Measurements from ENCODE around the gene CMC2.

CMC2 gene

DNA sequence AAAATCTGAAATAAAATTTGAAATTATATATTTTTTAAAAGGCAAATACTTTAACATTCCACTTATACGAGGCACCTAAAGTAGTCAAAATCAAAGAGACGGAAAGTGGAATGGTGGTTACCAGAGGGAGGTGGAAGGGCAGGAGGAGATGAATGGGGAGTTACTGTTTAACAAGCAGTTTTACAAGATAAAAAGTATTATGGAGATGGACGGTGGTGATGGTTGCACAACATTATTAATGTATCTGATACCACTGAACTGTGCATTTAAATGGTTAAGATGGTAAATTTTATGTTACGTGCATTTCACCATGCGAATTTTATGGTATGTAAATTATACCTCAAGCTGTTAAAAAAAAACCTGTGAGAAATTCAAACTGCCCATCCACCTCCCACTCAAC is 5.4 kb downstream of the CMC2 start:
- Histone ChIP-seq H3K27ac (ENCODE audit: low read depth, low read length) (no peak overlapping the region), H3K36me3 (ENCODE audit: control insufficient read depth, insufficient read depth, low read length) (no peaks in the 10 kb centered on the region), H3K9me3 (ENCODE audit: control insufficient read depth, insufficient read depth, low read depth, low read length) (no peaks in the 10 kb centered on the region), H3K27me3 (ENCODE audit: control insufficient read depth, insufficient read depth, low read length) (no peaks in the 10 kb centered on the region), H3K9ac (ENCODE audit: low read length) (no peak overlapping the region), H3K4me1 (ENCODE audit: control insufficient read depth, insufficient read depth, low read length) (peaks cover 3% of the 10 kb centered on the region; the same call in 1 of the 2 replicates), H3K4me3 (ENCODE audit: low read depth, low read length) (no peak overlapping the region)

DNA sequence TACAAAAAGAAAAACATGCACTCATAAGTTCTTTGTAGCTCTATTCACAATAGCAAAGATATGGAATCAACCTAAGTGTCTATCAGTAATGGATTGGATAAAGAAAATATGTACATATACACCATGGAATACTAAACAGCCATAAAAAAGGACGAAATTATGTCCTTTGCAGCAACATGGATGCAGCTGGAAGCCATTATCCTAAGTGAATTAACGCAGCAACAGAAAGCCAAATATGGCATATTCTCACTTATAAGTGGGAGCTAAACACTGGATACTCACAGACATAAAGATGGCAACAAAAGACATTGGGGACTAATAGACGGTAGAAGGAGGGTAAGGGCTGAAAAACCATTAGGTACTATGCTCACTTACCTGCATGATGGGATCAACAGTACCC is 5.8 kb downstream of the CMC2 start:
- Histone ChIP-seq H3K27me3 (ENCODE audit: control insufficient read depth, insufficient read depth, low read length) (no peaks in the 10 kb centered on the region), H3K27ac (ENCODE audit: low read depth, low read length) (no peak overlapping the region), H3K4me3 (ENCODE audit: low read depth, low read length) (no peak overlapping the region), H3K36me3 (ENCODE audit: control insufficient read depth, insufficient read depth, low read length) (no peaks in the 10 kb centered on the region), H3K9ac (ENCODE audit: low read length) (no peak overlapping the region), H3K9me3 (ENCODE audit: control insufficient read depth, insufficient read depth, low read depth, low read length) (no peaks in the 10 kb centered on the region), H3K4me1 (ENCODE audit: control insufficient read depth, insufficient read depth, low read length) (peaks cover 3% of the 10 kb centered on the region; the same call in 1 of the 2 replicates)

DNA sequence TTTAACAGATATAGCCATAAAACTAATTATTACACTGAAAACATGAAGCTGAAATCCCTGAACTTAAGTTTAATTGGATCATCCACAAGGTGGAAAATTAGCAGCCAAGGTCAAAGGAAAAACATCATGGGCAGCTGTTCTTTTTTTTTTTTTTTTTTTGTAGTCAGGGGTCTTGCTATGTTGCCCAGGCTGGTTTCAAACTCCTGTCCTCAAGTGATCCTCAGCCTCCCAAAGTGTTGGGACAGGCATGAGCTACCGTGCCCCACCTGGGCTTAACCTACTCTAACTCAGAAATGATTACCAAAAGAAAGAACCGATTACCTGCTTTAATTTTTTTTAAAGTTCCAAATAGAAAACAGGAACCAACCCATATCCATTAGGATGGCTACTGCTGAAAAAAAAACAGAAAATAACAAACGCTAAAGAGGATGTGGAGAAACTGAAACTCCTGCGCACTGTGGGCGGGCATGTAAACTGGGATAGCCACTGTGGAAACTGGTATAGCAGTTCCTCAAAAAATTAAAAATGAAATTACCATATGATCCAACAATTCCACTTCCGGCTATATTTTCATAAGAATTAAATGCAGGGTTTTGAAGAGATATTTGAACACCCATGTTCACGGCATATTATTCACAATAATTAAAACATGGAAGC is 8.6 kb downstream of the CMC2 start:
- Histone ChIP-seq H3K9ac (ENCODE audit: low read length) (no peak overlapping the region), H3K9me3 (ENCODE audit: control insufficient read depth, insufficient read depth, low read depth, low read length) (no peaks in the 10 kb centered on the region), H3K27ac (ENCODE audit: low read depth, low read length) (no peak overlapping the region), H3K27me3 (ENCODE audit: control insufficient read depth, insufficient read depth, low read length) (no peaks in the 10 kb centered on the region), H3K4me1 (ENCODE audit: control insufficient read depth, insufficient read depth, low read length) (no peaks in the 10 kb centered on the region; the same call in 1 of the 2 replicates), H3K36me3 (ENCODE audit: control insufficient read depth, insufficient read depth, low read length) (no peaks in the 10 kb centered on the region), H3K4me3 (ENCODE audit: low read depth, low read length) (no peak overlapping the region)

DNA sequence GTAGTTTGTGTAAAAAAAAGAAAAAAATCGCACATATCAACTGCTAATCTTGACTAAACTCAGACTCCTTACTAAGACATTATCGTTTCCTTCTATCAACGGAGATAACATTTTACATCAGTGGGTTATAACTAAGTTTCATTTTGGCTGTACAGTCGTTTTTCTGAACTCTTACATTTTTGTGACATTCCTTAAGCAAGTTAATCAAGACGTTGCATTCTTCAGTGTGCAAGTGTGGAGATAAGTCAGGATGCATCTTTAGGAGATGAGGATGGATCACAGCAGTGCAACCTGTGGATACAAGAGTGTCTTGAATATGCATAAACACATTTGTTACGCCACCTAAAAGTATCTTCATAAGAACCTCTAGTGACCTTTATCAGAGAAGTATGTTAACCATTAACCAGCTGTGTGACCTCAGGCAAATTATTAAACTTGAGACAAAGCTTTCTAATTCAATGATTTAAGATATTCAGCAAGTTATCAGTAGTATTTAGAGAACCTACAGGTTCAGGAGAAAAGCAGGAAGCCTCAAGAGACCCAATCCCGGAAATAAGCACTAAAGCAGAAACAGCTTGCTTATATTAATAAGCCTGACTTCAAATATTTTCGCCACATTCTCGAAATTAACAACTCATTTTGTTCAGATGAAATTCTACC is 9.4 kb downstream of the CMC2 start:
- no peak overlapping the region for H3K4me3 ChIP-seq (ENCODE audit: low read depth, low read length)
- H3K36me3 ChIP-seq (ENCODE audit: control insufficient read depth, insufficient read depth, low read length), result no peaks in the 10 kb centered on the region
- no peak overlapping the region for H3K9ac ChIP-seq (ENCODE audit: low read length)
- no peaks in the 10 kb centered on the region for H3K9me3 ChIP-seq (ENCODE audit: control insufficient read depth, insufficient read depth, low read depth, low read length)
- no peaks in the 10 kb centered on the region for H3K27me3 ChIP-seq (ENCODE audit: control insufficient read depth, insufficient read depth, low read length)
- no peak overlapping the region for H3K27ac ChIP-seq (ENCODE audit: low read depth, low read length)
- H3K4me1 ChIP-seq (ENCODE audit: control insufficient read depth, insufficient read depth, low read length), result no peaks in the 10 kb centered on the region; the same call in 1 of the 2 replicates

DNA sequence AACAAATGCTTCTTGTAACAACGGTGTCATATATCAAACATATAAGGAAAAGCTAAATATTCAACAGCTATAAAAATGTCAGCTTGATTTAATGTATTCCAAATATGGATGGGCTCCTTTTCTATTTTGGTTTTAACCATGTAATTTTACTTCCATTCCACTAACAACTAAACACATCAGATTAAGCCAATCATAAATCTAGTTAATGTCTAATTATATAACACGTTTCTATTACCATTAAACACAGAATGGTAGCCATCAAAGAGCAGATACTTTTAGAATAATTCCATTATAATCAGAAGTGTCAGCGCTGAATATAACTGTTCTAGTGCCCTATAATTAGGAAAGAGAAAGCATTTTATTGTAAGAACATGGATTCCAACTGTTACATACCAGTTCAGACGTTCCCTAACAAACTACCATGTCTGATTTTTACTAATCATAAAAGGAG is 10.0 kb downstream of the CMC2 start:
- Histone ChIP-seq H3K9ac (ENCODE audit: low read length) (no peak overlapping the region), H3K4me1 (ENCODE audit: control insufficient read depth, insufficient read depth, low read length) (no peaks in the 10 kb centered on the region; the same call in 1 of the 2 replicates), H3K27me3 (ENCODE audit: control insufficient read depth, insufficient read depth, low read length) (no peaks in the 10 kb centered on the region), H3K4me3 (ENCODE audit: low read depth, low read length) (no peak overlapping the region), H3K27ac (ENCODE audit: low read depth, low read length) (no peak overlapping the region), H3K9me3 (ENCODE audit: control insufficient read depth, insufficient read depth, low read depth, low read length) (no peaks in the 10 kb centered on the region), H3K36me3 (ENCODE audit: control insufficient read depth, insufficient read depth, low read length) (peaks cover 2% of the 10 kb centered on the region; the same call in 1 of the 2 replicates)

DNA sequence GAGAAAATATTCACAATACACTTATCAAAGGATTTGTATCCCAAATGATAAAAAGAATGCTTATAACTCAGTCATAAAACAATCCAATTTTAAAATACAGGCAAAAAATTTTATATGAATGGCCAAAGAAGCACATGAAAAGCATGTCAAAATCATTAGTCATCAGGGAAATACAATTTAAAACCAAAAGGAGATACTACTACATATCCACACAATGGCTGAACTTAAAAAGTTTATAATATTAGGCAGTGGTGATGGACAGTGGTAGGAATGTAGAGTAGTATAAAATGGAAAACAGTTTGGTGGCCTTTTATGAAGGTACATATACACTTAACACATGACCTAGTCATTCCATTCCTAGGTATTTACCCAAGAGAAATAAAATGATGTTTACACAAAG is 12.2 kb downstream of the CMC2 start:
- Histone ChIP-seq H3K9ac (ENCODE audit: low read length) (no peak overlapping the region), H3K4me1 (ENCODE audit: control insufficient read depth, insufficient read depth, low read length) (no peaks in the 10 kb centered on the region; the same call in 1 of the 2 replicates), H3K4me3 (ENCODE audit: low read depth, low read length) (no peak overlapping the region), H3K9me3 (ENCODE audit: control insufficient read depth, insufficient read depth, low read depth, low read length) (no peaks in the 10 kb centered on the region), H3K27ac (ENCODE audit: low read depth, low read length) (no peak overlapping the region), H3K27me3 (ENCODE audit: control insufficient read depth, insufficient read depth, low read length) (no peaks in the 10 kb centered on the region), H3K36me3 (ENCODE audit: control insufficient read depth, insufficient read depth, low read length) (peaks cover 9% of the 10 kb centered on the region)

DNA sequence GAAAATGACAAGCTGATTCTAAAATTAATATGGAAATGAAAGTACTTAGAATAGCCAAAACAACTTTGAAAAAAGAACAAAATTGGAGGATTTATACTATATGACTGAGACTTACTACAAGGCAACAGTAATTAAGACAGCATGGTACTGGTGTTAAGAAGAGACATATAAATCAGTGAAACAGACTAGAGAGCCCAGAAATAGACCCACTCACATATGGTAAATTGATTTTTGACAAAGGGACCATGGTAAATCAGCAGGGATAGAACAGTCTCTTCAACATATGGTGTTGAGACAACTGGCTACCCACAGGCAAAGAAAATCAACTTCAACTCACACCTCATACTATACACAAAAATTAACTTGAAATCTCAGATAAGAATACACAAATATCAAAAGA is 12.9 kb downstream of the CMC2 start:
- Histone ChIP-seq H3K27ac (ENCODE audit: low read depth, low read length) (peak overlapping the region; percentile 39; the same call in 1 of the 2 replicates), H3K9me3 (ENCODE audit: control insufficient read depth, insufficient read depth, low read depth, low read length) (no peaks in the 10 kb centered on the region), H3K27me3 (ENCODE audit: control insufficient read depth, insufficient read depth, low read length) (no peaks in the 10 kb centered on the region), H3K4me3 (ENCODE audit: low read depth, low read length) (no peak overlapping the region), H3K4me1 (ENCODE audit: control insufficient read depth, insufficient read depth, low read length) (peaks cover 1% of the 10 kb centered on the region; the same call in 1 of the 2 replicates), H3K36me3 (ENCODE audit: control insufficient read depth, insufficient read depth, low read length) (peaks cover 9% of the 10 kb centered on the region), H3K9ac (ENCODE audit: low read length) (no peak overlapping the region)

DNA sequence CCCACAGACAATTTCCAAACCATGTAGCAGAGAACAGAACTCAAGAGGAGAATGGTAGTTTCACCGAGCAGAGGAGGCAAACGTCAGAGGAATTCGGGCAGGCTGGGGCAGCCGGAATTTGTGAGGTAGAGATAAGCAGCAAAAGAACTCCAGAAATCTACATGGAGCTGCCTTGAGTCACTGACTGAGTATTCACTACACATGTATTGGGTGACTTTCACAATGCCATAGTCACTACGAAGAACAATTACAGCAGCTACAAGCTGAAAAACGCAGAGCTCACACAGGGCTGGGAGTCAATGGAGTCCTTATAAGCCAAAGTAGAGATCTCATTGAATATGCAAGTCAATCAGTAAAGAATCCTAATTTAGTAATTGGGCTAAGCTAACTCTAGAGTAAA is 13.4 kb downstream of the CMC2 start:
- Histone ChIP-seq H3K36me3 (ENCODE audit: control insufficient read depth, insufficient read depth, low read length) (peaks cover 9% of the 10 kb centered on the region), H3K27me3 (ENCODE audit: control insufficient read depth, insufficient read depth, low read length) (no peaks in the 10 kb centered on the region), H3K9me3 (ENCODE audit: control insufficient read depth, insufficient read depth, low read depth, low read length) (no peaks in the 10 kb centered on the region), H3K4me3 (ENCODE audit: low read depth, low read length) (no peak overlapping the region), H3K4me1 (ENCODE audit: control insufficient read depth, insufficient read depth, low read length) (peaks cover 4% of the 10 kb centered on the region), H3K27ac (ENCODE audit: low read depth, low read length) (peak overlapping the region; percentile 39; the same call in 1 of the 2 replicates), H3K9ac (ENCODE audit: low read length) (no peak overlapping the region)

DNA sequence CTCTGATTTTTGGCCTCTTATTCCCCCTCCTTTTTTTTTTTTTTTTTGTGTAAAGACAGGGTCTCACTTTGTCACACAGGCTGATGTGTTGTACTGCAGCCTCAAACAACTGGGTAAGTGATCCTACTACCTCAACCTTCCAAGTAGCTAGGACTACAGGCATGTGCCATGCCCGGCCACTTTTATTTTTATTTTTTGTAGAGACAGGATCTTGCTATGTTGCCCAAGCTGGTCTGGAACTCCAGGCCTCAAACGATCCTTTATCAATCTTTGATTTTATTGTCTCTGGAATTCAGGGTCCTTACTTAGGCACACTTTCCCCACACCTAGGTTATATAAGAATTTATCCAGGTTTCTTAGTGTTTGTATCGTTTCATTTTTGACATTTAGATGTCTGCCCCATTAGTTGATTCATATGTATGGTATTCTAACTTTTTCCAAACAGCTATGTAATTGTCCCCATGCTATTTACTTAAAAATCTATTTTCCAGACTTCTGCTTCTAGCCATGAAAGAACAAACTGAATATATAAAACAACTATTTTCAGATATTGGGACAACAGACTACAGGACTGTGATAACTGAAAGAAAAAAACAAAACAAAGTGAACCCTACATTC is 13.9 kb downstream of the CMC2 start:
- Histone ChIP-seq H3K27me3 (ENCODE audit: control insufficient read depth, insufficient read depth, low read length) (no peaks in the 10 kb centered on the region), H3K4me1 (ENCODE audit: control insufficient read depth, insufficient read depth, low read length) (peaks cover 9% of the 10 kb centered on the region), H3K36me3 (ENCODE audit: control insufficient read depth, insufficient read depth, low read length) (peaks cover 9% of the 10 kb centered on the region), H3K9me3 (ENCODE audit: control insufficient read depth, insufficient read depth, low read depth, low read length) (no peaks in the 10 kb centered on the region), H3K9ac (ENCODE audit: low read length) (no peak overlapping the region), H3K27ac (ENCODE audit: low read depth, low read length) (no peak overlapping the region), H3K4me3 (ENCODE audit: low read depth, low read length) (no peak overlapping the region)

DNA sequence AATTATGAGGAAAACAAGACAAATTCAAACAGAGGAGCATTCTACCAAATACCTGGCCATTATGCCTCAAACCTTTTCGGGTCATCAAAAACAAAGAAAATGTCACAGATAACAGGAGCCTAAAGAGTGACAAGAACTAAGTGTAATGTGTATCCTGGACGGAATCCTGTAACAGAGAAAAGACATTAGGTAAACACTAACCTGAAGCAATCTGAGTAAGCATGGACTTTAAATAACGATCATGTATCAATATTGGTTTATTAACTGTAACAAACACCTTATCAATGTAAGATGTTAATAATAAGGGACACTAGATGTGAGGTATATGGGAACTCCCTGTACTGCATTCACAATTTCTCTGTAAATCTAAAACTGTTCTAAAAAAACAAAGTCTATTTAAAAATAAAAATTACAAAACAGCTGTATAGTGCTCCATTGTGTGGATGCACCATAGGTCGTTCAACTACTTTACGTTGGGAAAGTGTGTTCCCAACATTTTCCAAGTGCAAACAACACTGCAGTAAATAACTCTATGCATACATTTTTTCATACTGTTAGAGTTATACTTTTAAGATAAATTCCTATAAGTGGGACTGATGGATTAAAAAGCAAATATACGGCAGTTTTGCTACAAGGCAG is 14.8 kb downstream of the CMC2 start:
- H3K9me3 ChIP-seq (ENCODE audit: control insufficient read depth, insufficient read depth, low read depth, low read length), result no peaks in the 10 kb centered on the region
- H3K36me3 ChIP-seq (ENCODE audit: control insufficient read depth, insufficient read depth, low read length), result peaks cover 9% of the 10 kb centered on the region
- H3K27ac ChIP-seq (ENCODE audit: low read depth, low read length), result no peak overlapping the region
- H3K27me3 ChIP-seq (ENCODE audit: control insufficient read depth, insufficient read depth, low read length), result no peaks in the 10 kb centered on the region
- no peak overlapping the region for H3K9ac ChIP-seq (ENCODE audit: low read length)
- peaks cover 18% of the 10 kb centered on the region for H3K4me1 ChIP-seq (ENCODE audit: control insufficient read depth, insufficient read depth, low read length)
- no peak overlapping the region for H3K4me3 ChIP-seq (ENCODE audit: low read depth, low read length)

DNA sequence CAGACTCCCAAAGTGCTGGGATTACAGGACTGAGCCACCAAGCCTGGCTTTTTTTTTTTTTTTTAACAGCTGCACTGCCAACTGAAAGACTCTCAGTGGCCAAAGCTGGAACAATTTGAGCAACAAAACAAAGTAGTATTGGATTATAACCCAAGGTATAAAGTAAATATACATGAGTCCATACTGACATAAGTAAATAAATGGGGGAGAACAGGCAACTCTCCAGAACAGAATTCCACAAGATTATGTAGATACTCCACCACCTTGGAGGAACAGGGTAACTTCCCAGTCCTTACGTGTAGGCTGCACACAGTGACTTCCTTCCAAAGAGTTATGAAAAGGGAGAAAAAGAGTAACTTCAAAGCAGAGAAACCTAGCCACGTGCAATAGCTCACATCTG is 15.7 kb downstream of the CMC2 start:
- no peak overlapping the region for H3K27ac ChIP-seq (ENCODE audit: low read depth, low read length)
- H3K9ac ChIP-seq (ENCODE audit: low read length), result no peak overlapping the region
- no peaks in the 10 kb centered on the region for H3K27me3 ChIP-seq (ENCODE audit: control insufficient read depth, insufficient read depth, low read length)
- peaks cover 26% of the 10 kb centered on the region for H3K4me1 ChIP-seq (ENCODE audit: control insufficient read depth, insufficient read depth, low read length)
- H3K4me3 ChIP-seq (ENCODE audit: low read depth, low read length), result no peak overlapping the region
- no peaks in the 10 kb centered on the region for H3K9me3 ChIP-seq (ENCODE audit: control insufficient read depth, insufficient read depth, low read depth, low read length)
- peaks cover 9% of the 10 kb centered on the region for H3K36me3 ChIP-seq (ENCODE audit: control insufficient read depth, insufficient read depth, low read length)

Data from HUES6 (cell line).